HG03175 (cell line): Measurements from ENCODE around the gene SEZ6L.

Experiments used
- ATAC-seq: cut with Tn5 transposase; IDR thresholded peaks from one replicate; pipeline ENCODE4 v1.9.1; 2021; ENCODE audit warnings: mild to moderate bottlenecking, moderate library complexity; ENCODE audit not compliant: unreplicated experiment

The SEZ6L gene

GRCh38 chr22:26238596-26238995, 69.3 kb downstream of the SEZ6L start:
- no peak for ATAC-seq

- no peak for ATAC-seq
These were observed 70.3 kb downstream of the SEZ6L start for GRCh38 chr22:26239581-26239980.

- no peak for ATAC-seq
These were observed 72.1 kb downstream of the SEZ6L start for GRCh38 chr22:26241361-26241760.

GRCh38 chr22:26245001-26245400, 75.7 kb downstream of the SEZ6L start:
- ATAC-seq = no peak

GRCh38 chr22:26246552-26246951, 77.3 kb downstream of the SEZ6L start:
- ATAC-seq = no peak

GRCh38 chr22:26251869-26252268, 82.6 kb downstream of the SEZ6L start:
- no peak for ATAC-seq

- no peak for ATAC-seq
These were observed 90.2 kb downstream of the SEZ6L start for GRCh38 chr22:26259510-26259909.

GRCh38 chr22:26264162-26264561, 94.9 kb downstream of the SEZ6L start:
- no peak for ATAC-seq

- no peak for ATAC-seq
These were observed 96.0 kb downstream of the SEZ6L start for GRCh38 chr22:26265281-26265680.

- ATAC-seq = no peak
These were observed 96.6 kb downstream of the SEZ6L start for GRCh38 chr22:26265909-26266308.

- no peak for ATAC-seq
These were observed 98.6 kb downstream of the SEZ6L start for GRCh38 chr22:26267856-26268255.

- no peak for ATAC-seq
These were observed 100.3 kb downstream of the SEZ6L start for GRCh38 chr22:26269572-26269971.

GRCh38 chr22:26271427-26271826, 102.2 kb downstream of the SEZ6L start:
- no peak for ATAC-seq

- no peak for ATAC-seq
These were observed 103.9 kb downstream of the SEZ6L start for GRCh38 chr22:26273011-26273675.

- no peak for ATAC-seq
These were observed 107.4 kb downstream of the SEZ6L start for GRCh38 chr22:26276529-26277160.

- no peak for ATAC-seq
These were observed 112.7 kb downstream of the SEZ6L start for GRCh38 chr22:26281941-26282340.

GRCh38 chr22:26283330-26283729, 114.1 kb downstream of the SEZ6L start:
- ATAC-seq = no peak

- ATAC-seq = no peak
These were observed 116.4 kb downstream of the SEZ6L start for GRCh38 chr22:26285632-26286031.

GRCh38 chr22:26286091-26286820, 117.0 kb downstream of the SEZ6L start:
- no peak for ATAC-seq

GRCh38 chr22:26287382-26288225, 118.3 kb downstream of the SEZ6L start:
- no peak for ATAC-seq

- no peak for ATAC-seq
These were observed 120.4 kb downstream of the SEZ6L start for GRCh38 chr22:26289611-26290101.
